HEK293 (cell line): ENCODE data around the gene BRI3BP.

Experiments
- CTCF ChIP-seq: fragments of 450-650 bp; formaldehyde crosslinking; IDR thresholded peaks from 2 replicates; pipeline ENCODE4 v1.5.1; 2016; ENCODE audit warnings: missing biosample characterization, missing genetic modification characterization
- PBX3 ChIP-seq: sonication (generic); formaldehyde crosslinking; IDR thresholded peaks from 2 replicates; pipeline ENCODE4 v1.8.1; 2022; ENCODE audit warnings: mild to moderate bottlenecking, moderate library complexity, missing genetic modification reagents
- PRDM10 ChIP-seq: fragments of 450-650 bp; formaldehyde crosslinking; IDR thresholded peaks from 2 replicates; pipeline ENCODE4 v1.5.1; 2016; ENCODE audit warnings: missing biosample characterization, missing genetic modification characterization
- REST ChIP-seq: fragments of 450-650 bp; formaldehyde crosslinking; IDR thresholded peaks from 2 replicates; pipeline ENCODE4 v1.5.1; 2016; ENCODE audit warnings: missing biosample characterization, missing genetic modification characterization
- SP2 ChIP-seq: fragments of 450-650 bp; formaldehyde crosslinking; IDR thresholded peaks from 2 replicates; pipeline ENCODE4 v1.5.1; 2016; ENCODE audit warnings: missing biosample characterization, missing genetic modification characterization
- ZBTB8A ChIP-seq: fragments of 450-650 bp; formaldehyde crosslinking; IDR thresholded peaks from 2 replicates; pipeline ENCODE4 v1.5.1; 2016; ENCODE audit warnings: missing biosample characterization, missing genetic modification characterization
- ZNF48 ChIP-seq: fragments of 450-650 bp; formaldehyde crosslinking; IDR thresholded peaks from 2 replicates; pipeline ENCODE4 v1.5.1; 2016; ENCODE audit warnings: missing biosample characterization, missing genetic modification characterization
- ZNF501 ChIP-seq: fragments of 450-650 bp; formaldehyde crosslinking; IDR thresholded peaks from 2 replicates; pipeline ENCODE4 v1.5.1; 2016; ENCODE audit warnings: missing biosample characterization, missing genetic modification characterization
- ZNF521 ChIP-seq: fragments of 450-650 bp; formaldehyde crosslinking; IDR thresholded peaks from 2 replicates; pipeline ENCODE4 v1.5.1; 2017; ENCODE audit warnings: missing biosample characterization, mild to moderate bottlenecking, missing genetic modification characterization
- ZNF777 ChIP-seq: fragments of 450-650 bp; formaldehyde crosslinking; IDR thresholded peaks from 2 replicates; pipeline ENCODE4 v1.5.1; 2017; ENCODE audit warnings: missing biosample characterization, missing genetic modification characterization, borderline replicate concordance
- TF ChIP-seq, protein P1 (sequence below): fragments of 450-650 bp; formaldehyde crosslinking; IDR thresholded peaks from 2 replicates; pipeline ENCODE4 v1.5.1; 2016; ENCODE audit warnings: missing biosample characterization, missing genetic modification characterization, low read depth

DNA sequence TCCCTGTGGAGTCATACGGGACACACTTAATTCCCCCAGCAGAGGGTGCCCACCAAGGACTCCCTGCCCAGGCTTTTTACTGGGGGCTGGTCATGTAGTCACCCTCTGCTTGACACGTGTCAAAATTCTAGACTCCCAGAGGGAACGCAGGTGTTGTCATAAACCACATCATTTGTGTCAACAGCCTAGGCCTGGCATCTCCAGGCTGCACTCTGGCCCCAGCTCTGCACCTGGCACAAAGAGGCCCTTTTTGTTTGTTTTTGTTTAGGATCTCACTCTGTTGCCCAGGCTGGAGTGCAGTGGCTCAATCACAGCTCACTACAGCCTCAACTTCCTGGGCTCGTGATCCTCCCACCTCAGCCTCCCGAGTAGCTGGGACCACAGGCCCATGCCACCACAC lies 21.1 kb downstream of the BRI3BP start:
- TF ChIP-seq SP2 (tag by site-specific recombination): no peak
- TF ChIP-seq, protein P1, sequence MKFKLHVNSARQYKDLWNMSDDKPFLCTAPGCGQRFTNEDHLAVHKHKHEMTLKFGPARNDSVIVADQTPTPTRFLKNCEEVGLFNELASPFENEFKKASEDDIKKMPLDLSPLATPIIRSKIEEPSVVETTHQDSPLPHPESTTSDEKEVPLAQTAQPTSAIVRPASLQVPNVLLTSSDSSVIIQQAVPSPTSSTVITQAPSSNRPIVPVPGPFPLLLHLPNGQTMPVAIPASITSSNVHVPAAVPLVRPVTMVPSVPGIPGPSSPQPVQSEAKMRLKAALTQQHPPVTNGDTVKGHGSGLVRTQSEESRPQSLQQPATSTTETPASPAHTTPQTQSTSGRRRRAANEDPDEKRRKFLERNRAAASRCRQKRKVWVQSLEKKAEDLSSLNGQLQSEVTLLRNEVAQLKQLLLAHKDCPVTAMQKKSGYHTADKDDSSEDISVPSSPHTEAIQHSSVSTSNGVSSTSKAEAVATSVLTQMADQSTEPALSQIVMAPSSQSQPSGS (tag by site-specific recombination): no peak
- TF ChIP-seq CTCF: no peak
- no peak for TF ChIP-seq ZBTB8A (tag by site-specific recombination)
- no peak for TF ChIP-seq ZNF501 (tag by site-specific recombination)
- no peak for TF ChIP-seq PBX3 (CRISPR knock-in tag)
- TF ChIP-seq ZNF48 (tag by site-specific recombination): no peak
- TF ChIP-seq REST (tag by site-specific recombination): no peak
- TF ChIP-seq ZNF777: no peak
- TF ChIP-seq ZNF521 (tag by site-specific recombination): no peak
- TF ChIP-seq PRDM10 (tag by site-specific recombination): no peak
